CD4-positive, alpha-beta T cell (primary cell): ENCODE data around the gene ACOX3. TPM values are rescaled to one million over a fixed set of nuclear protein-coding genes. Genes with fewer than 3 reads are reported as not detected.
A peak's percentile ranks its signal among the peaks of the same experiment; 100 is the strongest.

Experiments
- ATAC-seq: fragments of 200-7000 bp; cut with Tn5 transposase; one replicate; pipeline ENCODE4 v1.10.0; 2022; ENCODE audit warnings: mild to moderate bottlenecking; ENCODE audit not compliant: poor library complexity
- CTCF ChIA-PET: fragments of 350-600 bp; sonication (Branson Sonifier 250); formaldehyde crosslinking; loops from one replicate; lab custom pipeline; 2021; ENCODE audit warnings: antibody characterized with exemption, inconsistent platforms; lab: Charles Lee
- POLR2A ChIA-PET: fragments of 350-600 bp; sonication (Branson Sonifier 250); formaldehyde crosslinking; loops from one replicate; lab custom pipeline; 2021; ENCODE audit warnings: antibody characterized with exemption, inconsistent platforms; lab: Charles Lee
- DNase-seq, 14 experiments: peaks; one replicate each; pipeline ENCODE4 v3.0.0-alpha.2; 2013 to 2020; ENCODE audit warnings: mixed read lengths in 2 of 14
- H3K27ac ChIP-seq, 2 donors: one replicate each; pipeline versions ENCODE4 v1.5.1 to v1.7.0; 2013; ENCODE audit warnings: low read length in 2 of 2, low read depth in 1 of 2, mild to moderate bottlenecking in 1 of 2
- H3K27me3 ChIP-seq, 2 experiments: 1 replicate in 1 of 2; 2 replicates in 1 of 2; pipeline versions ENCODE4 v1.6.1 to v1.7.0; 2013; ENCODE audit warnings: low read length in 2 of 2, control low read depth in 1 of 2, mild to moderate bottlenecking in 1 of 2, moderate library complexity in 1 of 2; ENCODE audit not compliant: insufficient read depth in 2 of 2, control insufficient read depth in 1 of 2
- H3K36me3 ChIP-seq: one replicate; pipeline ENCODE4 v1.6.1; 2013; ENCODE audit warnings: low read length, control low read depth; ENCODE audit not compliant: insufficient read depth
- H3K4me1 ChIP-seq: one replicate; pipeline ENCODE4 v1.6.1; 2013; ENCODE audit warnings: low read length, control low read depth; ENCODE audit not compliant: insufficient read depth
- H3K4me3 ChIP-seq: one replicate; pipeline ENCODE4 v1.5.1; 2013; ENCODE audit warnings: mild to moderate bottlenecking, low read length, moderate library complexity
- H3K9me3 ChIP-seq, 2 experiments: 1 replicate in 1 of 2; 2 replicates in 1 of 2; pipeline versions ENCODE4 v1.6.1 to v1.7.0; 2013; ENCODE audit warnings: low read length in 2 of 2, mild to moderate bottlenecking in 2 of 2, control low read depth in 1 of 2, moderate library complexity in 1 of 2; ENCODE audit not compliant: control insufficient read depth in 1 of 2, insufficient read depth in 1 of 2
- H3K27ac Mint-ChIP-seq: one replicate; pipeline ENCODE4 v1.8.0; 2020; ENCODE audit warnings: mixed read lengths
- H3K27me3 Mint-ChIP-seq: one replicate; pipeline ENCODE4 v1.8.0; 2021; ENCODE audit warnings: mixed read lengths
- H3K36me3 Mint-ChIP-seq: one replicate; pipeline ENCODE4 v1.8.0; 2021; ENCODE audit warnings: low read depth, mixed read lengths
- H3K4me1 Mint-ChIP-seq: one replicate; pipeline ENCODE4 v1.8.0; 2021; ENCODE audit warnings: low read depth, mixed read lengths
- H3K4me3 Mint-ChIP-seq: one replicate; pipeline ENCODE4 v1.8.0; 2020; ENCODE audit warnings: mild to moderate bottlenecking, mixed read lengths
- H3K9me3 Mint-ChIP-seq: one replicate; pipeline ENCODE4 v1.8.0; 2020; ENCODE audit warnings: mixed read lengths
- CTCF ChIP-seq: fragments of 200-600 bp; IDR thresholded peaks from one replicate; pipeline ENCODE4 v1.8.0; 2022; ENCODE audit warnings: antibody characterized with exemption, mild to moderate bottlenecking
- intact Hi-C, 2 experiments: fragments of 100-400 bp; cut with DNase I in 1 of 2; cut with micrococcal nuclease in 1 of 2; formaldehyde crosslinking; loops; one replicate each; pipeline versions ENCODE4 v1.15.1 to v1.9.0; 2023 to 2025; cut with DNase I, micrococcal nuclease
- total RNA-seq, 174 experiments: library from RNA in 2 of 174; stranded (reverse) in 2 of 174; gene quantifications; one replicate each; pipeline ENCODE4 v1.2.3 and lab custom pipeline; 2021 to 2026

The ACOX3 gene
- total RNA-seq, 2 experiments from 2014 or later = 4.9 to 6.1 TPM

GRCh38 chr4:8359193-8359592, 81.3 kb downstream of the ACOX3 start:
- Mint-ChIP-seq H3K9me3 (peaks cover 3% of the 10 kb centered on the region), H3K36me3 (peaks cover 4% of the 10 kb centered on the region), H3K4me1 (no peaks in the 10 kb centered on the region), H3K4me3 (no peak overlapping the region), H3K27ac (no peak overlapping the region), H3K27me3 (no peaks in the 10 kb centered on the region)
- H3K27ac ChIP-seq = no peak overlapping the region
- intact Hi-C loops = no loop called here
- TF ChIP-seq CTCF = no peak
- ChIA-PET POLR2A (no interaction called here), CTCF (no interaction called here)
- H3K9me3 ChIP-seq = peaks cover 4 to 6% of the 10 kb centered on the region in 2 experiments
- DNase-seq (peak in 1 of 14 experiments; percentile 6), ATAC-seq (no peak)
- H3K4me1 ChIP-seq = no peaks in the 10 kb centered on the region
- no peak overlapping the region for H3K4me3 ChIP-seq
- no peaks in the 10 kb centered on the region for H3K36me3 ChIP-seq
- no peaks in the 10 kb centered on the region for H3K27me3 ChIP-seq

GRCh38 chr4:8356856-8357255, 83.7 kb downstream of the ACOX3 start:
- Histone ChIP-seq H3K9me3 (peaks cover 0 to 11% of the 10 kb centered on the region in 2 experiments), H3K36me3 (no peaks in the 10 kb centered on the region), H3K27me3 (peaks cover 0 to 6% of the 10 kb centered on the region in 2 experiments), H3K4me1 (no peaks in the 10 kb centered on the region), H3K4me3 (no peak overlapping the region), H3K27ac (no peak overlapping the region)
- ChIA-PET POLR2A (no interaction called here), CTCF (no interaction called here)
- Mint-ChIP-seq H3K4me3 (no peak overlapping the region), H3K27me3 (no peaks in the 10 kb centered on the region), H3K4me1 (no peaks in the 10 kb centered on the region), H3K27ac (no peak overlapping the region), H3K36me3 (no peaks in the 10 kb centered on the region), H3K9me3 (no peaks in the 10 kb centered on the region)
- intact Hi-C loops = no loop called here
- no peak for TF ChIP-seq CTCF
- ATAC-seq (no peak), DNase-seq (peak in 1 of 14 experiments; percentile 12)

DNA sequence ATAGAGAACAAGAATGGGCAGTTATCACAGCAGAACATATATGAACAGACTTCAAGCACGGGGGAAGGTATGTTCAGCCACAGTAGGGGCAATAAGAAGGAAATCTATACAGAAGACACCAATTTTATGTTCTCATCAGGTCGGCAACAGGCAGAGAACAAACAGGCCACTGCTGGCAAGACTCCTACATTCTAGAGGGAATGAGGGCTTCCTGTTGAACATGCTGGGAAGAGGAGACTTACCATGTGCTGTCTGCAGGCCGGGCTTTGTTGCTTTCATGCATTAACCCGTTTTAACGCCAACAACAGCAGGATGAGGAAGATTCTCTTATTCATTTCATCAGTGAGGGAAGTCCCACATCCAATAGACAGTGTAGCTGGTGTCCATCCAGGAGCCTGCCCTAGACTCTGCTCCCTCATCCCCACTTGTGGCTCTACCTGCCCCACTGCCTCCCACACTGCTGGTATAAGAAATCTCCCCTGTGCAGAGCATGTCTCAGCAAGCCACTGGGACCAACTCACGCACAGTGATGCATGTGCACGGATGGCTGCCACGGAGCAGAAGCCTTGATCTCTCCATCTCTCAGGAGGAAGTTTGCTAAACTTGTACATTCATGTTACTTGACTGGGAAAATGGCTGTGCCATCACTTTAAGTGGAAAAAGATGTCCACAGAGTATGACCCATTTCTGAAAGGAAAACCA, 84.5 kb downstream of the ACOX3 start:
- intact Hi-C loops = no loop called here
- H3K9me3 ChIP-seq = peaks cover 0 to 8% of the 10 kb centered on the region in 2 experiments
- CTCF ChIA-PET = no interaction called here
- no peaks in the 10 kb centered on the region for H3K4me1 ChIP-seq
- no peak overlapping the region for H3K4me3 ChIP-seq
- no peak overlapping the region for H3K27ac Mint-ChIP-seq
- no peaks in the 10 kb centered on the region for H3K4me1 Mint-ChIP-seq
- H3K27ac ChIP-seq = no peak overlapping the region
- H3K36me3 Mint-ChIP-seq = no peaks in the 10 kb centered on the region
- H3K4me3 Mint-ChIP-seq = no peak overlapping the region
- no peak for TF ChIP-seq CTCF
- peaks cover 0 to 6% of the 10 kb centered on the region in 2 experiments for H3K27me3 ChIP-seq
- no peaks in the 10 kb centered on the region for H3K36me3 ChIP-seq
- no peaks in the 10 kb centered on the region for H3K27me3 Mint-ChIP-seq
- no peak for ATAC-seq
- DNase-seq = peak in 1 of 14 experiments; percentile 20
- POLR2A ChIA-PET = no interaction called here
- H3K9me3 Mint-ChIP-seq = no peaks in the 10 kb centered on the region
